KOPT-K1 (cell line): ENCODE results near the gene DEFB124.
"Not testable (repeated sequence)": the region's sequence is repeated elsewhere in the genome, so short reads cannot be mapped to it uniquely, and the experiment has no call there.

Source experiments
- H3K27ac ChIP-seq: fragments of 200-600 bp; sonication (generic); 2 replicates; pipeline ENCODE4 v1.5.1; 2016; ENCODE audit warnings: antibody characterized with exemption, mild to moderate bottlenecking, low read depth, low read length; ENCODE audit not compliant: poor library complexity, severe bottlenecking
- H3K36me3 ChIP-seq: fragments of 200-600 bp; sonication (generic); 2 replicates; pipeline ENCODE4 v1.5.1; 2017; ENCODE audit warnings: antibody characterized with exemption, mild to moderate bottlenecking, low read length, moderate library complexity; ENCODE audit not compliant: insufficient read depth
- H3K9me3 ChIP-seq: fragments of 200-600 bp; sonication (generic); 2 replicates; pipeline ENCODE4 v1.5.1; 2017; ENCODE audit warnings: antibody characterized with exemption, low read length, mild to moderate bottlenecking; ENCODE audit not compliant: insufficient read depth, poor library complexity, severe bottlenecking

DEFB124 gene

DNA sequence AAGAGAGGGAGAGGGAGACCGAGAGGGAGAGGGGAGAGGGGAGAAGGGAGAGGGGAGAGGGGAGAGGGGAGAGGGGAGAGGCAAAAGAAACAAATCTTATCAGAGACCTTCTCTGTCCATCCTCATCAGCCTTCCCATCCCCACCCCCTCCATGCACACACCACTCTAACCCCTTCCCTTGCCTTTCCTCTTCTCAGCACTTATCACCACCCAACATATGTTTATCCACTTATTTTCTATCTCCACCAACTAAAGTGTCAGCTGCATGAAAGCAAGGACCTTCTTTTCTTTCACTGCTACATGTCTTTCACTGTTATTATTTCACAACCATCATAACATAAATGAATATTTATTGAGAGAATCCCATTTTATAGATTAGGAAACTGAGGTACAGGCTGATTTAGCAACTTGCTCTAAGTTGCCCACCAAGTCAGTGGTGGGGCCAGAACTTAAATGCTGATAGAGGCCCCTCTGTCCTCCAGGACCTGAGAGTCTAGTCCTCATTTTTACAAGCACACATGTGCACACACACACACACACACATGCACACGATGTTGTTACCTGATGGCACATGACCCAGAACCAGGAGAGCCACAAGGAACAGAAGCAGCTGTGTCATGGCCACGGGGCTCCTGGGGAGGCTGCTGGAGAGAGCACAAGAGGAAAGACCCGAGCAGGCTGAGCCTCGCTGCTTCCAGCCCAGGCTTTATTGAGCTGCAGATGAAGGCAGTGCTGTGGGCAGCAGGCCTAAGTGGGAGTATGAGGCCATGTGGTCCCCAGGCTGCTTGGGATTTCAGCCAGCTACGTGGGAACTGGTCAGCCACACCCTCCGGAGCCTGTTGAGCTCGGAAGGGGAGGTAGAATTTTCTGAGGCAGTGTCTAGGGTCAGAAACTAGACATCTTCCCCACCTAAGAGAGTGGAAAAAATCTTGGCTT, 2.3 kb downstream of the DEFB124 start:
- no peak overlapping the region for H3K27ac ChIP-seq
- no peaks in the 10 kb centered on the region for H3K9me3 ChIP-seq
- no peaks in the 10 kb centered on the region for H3K36me3 ChIP-seq

DNA sequence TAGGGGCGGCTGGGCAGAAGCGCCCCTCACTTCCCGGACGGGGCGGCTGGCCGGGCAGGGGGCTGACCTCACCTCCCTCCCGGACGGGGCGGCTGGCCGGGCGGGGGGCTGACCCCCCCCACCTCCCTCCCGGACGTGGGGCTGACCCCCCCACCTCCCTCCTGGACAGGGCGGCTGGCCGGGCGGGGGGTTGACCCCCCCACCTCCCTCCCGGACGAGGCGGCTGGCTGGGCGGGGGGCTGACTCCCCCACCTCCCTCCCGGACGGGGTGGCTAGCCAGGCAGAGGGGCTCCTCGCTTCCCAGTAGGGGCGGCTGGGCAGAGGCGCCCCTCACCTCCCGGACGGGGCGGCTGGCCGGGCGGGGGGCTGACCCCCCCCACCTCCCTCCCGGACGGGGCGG, 4.0 kb downstream of the DEFB124 start:
- H3K27ac ChIP-seq, H3K36me3 ChIP-seq, H3K9me3 ChIP-seq: not testable (repeated sequence)

DNA sequence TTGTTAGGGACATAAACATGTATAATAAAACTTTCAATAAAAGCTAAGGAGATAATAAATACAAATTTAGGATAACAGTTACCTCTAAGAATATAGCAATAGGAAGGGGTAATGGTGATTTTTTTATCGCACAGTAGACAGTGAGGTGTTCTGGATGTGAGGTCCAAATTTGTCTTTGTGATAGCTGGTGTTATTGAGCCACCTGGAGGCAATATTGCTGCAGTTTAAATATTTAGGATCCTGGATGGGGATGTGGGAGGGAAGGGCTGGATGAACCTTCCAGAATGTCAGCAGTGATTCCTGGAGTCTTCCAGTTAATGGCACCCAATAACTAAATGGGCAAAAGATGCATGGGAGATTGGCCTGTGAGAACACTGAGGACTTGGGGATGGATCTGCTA, 20.6 kb downstream of the DEFB124 start:
- Histone ChIP-seq H3K36me3 (no peaks in the 10 kb centered on the region), H3K27ac (no peak overlapping the region), H3K9me3 (no peaks in the 10 kb centered on the region)

DNA sequence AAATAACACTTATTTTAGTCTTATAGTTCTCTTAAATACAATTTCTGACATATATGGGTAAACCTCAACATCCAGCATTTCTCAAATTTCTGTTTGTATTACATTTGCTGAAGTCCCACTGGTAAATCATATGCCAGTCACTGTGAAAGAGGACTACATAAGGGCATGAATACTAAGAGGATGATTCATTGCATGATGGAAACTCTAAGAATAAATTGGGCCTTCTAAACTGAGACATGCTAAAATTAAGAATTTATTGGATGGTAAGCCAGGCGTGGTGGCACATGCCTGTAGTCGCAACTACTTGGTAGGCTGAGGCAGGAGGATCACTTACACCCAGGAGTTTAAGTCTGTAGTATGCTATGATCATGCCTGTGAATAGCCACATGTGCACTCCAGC, 22.4 kb downstream of the DEFB124 start:
- H3K36me3 ChIP-seq = no peaks in the 10 kb centered on the region
- H3K9me3 ChIP-seq = no peaks in the 10 kb centered on the region
- no peak overlapping the region for H3K27ac ChIP-seq

DNA sequence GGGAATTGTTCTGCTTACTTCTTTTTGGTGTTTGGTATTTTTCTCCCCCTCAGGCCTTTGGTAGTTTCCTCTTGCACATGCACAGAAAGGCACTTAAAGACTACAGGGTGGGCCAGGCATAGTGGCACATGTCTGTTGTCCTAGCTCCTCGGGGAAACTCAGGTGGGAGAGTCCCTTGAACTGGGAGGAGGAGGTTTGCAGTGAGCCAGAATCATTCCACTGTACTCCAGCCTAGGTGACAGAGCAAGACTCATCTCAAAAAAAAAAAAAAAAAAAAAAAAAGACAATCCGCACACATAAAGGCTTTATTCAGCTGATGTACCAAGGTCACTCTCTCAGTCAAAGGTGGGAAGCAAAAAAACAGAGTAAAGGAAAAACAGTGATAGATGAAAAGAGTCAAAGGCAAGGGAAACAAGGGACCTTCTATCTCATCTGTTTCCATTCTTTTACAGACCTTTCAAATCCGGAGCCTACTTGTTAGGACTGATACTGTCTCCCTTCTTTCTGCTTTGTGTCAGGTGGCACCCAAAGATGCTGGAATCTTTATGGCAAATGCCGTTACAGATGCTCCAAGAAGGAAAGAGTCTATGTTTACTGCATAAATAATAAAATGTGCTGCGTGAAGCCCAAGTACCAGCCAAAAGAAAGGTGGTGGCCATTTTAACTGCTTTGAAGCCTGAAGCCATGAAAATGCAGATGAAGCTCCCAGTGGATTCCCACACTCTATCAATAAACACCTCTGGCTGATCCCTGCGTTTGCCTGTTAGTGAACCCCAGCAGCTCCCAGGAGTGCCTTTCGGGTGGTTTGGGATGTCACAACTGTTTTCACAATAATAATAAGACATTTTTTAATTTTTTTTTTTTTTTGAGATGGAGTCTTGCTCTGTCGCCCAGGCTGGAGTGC, 25.2 kb downstream of the DEFB124 start:
- Histone ChIP-seq H3K36me3 (no peaks in the 10 kb centered on the region), H3K27ac (no peak overlapping the region), H3K9me3 (no peaks in the 10 kb centered on the region)

DNA sequence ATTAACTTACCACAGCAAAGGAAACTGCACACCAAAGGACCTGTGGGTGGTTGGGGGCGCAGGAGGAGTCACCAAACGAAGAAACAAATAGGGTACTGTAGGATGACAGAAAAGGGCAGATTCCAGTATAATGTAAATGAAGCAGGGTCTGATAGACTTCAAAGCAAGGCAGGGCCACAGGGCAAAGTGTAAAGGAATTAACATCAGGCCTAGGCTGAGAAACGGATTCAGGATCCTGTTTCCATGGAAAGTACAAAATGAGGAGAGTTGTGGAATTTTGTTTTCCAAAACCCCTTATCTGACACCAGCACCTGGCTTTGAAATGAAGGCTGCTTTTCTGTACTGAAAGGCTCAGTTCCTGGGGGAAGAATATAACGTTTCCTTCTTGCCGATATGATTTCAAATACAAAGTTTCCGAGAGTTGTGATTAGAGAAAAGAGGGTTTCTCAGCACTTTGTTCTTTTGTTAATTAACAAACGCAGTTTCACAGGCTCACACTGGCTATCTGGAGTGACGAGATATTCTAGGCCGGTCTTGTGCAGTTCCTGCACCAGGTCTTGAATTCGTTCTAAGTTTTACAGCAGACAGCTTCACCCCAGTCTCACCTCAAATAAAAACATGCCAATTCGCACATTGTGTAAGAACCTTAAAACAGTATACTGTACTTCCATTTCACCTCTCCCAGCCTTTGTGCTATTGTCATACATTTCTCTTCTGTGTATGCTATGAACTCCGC, 28.7 kb downstream of the DEFB124 start:
- Histone ChIP-seq H3K9me3 (no peaks in the 10 kb centered on the region), H3K27ac (no peak overlapping the region), H3K36me3 (no peaks in the 10 kb centered on the region)

DNA sequence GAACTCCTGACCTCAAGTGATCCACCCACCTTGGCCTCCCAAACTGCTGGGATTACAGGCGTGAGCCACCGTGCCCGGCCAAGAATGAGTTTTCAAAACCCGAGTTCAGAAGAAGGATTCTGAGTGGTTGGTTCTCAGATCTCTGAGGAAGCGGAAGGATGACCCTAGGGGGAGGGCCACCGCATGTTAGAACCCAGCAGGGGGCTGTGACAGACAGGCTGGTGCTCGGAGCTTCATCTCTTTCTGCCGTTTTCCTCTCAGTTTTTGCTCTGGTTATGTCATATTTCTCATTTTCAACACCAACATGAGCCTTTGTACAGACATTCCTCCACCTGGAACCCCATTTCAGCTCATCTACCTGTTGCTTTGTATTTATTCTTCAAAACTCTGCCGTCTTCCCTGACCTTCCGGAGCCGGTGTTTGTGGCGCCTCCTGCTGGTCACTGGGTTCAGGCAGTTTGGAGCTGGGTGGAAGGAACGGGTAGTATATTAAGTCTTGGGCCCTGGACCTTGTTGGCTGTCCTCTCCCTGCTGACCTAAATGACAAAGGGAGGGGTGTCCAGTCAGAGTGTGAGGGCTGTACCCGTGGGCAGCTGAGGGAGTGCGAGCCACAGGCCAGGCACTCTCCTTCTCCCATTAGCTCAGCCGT, 34.8 kb downstream of the DEFB124 start, which contains the start of gene DEFB123:
Gene DEFB123, plus strand, starts transcription at position 621 of the 648 bp plus-strand sequence. CDS start 67 bp downstream, outside the sequence.
- Histone ChIP-seq H3K9me3 (no peaks in the 10 kb centered on the region), H3K36me3 (no peaks in the 10 kb centered on the region), H3K27ac (no peak within 1 kb of the TSS)

DNA sequence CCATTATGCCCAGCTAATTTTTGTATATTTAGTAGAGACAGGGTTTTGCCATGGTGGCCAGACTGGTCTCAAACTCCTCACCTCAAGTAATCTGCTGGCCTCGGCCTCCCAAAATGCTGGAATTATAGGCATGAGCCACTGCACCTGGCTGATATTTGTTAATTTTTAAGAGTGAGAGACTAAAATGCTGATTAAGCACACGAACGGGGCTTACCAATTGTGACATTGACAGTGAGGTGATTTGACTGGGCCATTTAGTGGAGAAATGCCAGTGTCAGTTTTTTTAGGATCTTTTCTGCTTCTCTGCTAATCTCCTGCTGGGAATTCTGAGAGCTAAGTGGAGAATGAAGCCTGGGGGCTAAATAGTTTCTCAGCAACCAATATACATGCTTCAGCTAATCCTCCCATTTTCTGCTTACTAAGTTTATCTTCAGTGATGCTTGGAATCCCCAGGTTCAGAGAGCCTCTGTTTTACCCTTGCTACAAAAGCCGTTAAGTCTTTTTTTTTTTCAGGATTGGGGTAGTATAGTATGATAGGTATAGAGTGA, 44.3 kb downstream of the DEFB124 start:
- no peaks in the 10 kb centered on the region for H3K9me3 ChIP-seq
- H3K36me3 ChIP-seq = no peaks in the 10 kb centered on the region
- H3K27ac ChIP-seq = no peak overlapping the region

DNA sequence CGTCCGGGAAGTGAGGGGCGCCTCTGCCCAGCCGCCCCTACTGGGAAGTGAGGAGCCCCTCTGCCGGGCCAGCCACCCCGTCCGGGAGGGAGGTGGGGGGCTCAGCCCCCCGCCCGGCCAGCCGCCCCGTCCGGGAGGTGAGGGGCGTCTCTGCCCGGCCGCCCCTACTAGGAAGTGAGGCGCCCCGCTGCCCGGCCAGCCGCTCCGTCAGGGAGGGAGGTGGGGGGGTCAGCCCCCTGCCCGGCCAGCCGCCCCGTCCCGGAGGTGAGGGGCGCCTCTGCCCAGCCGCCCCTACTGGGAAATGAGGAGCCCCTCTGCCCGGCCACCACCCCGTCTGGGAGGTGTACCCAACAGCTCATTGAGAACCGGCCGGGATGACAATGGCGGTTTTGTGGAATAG, 47.4 kb downstream of the DEFB124 start:
- not testable (repeated sequence) for H3K36me3 ChIP-seq, H3K27ac ChIP-seq, H3K9me3 ChIP-seq

DNA sequence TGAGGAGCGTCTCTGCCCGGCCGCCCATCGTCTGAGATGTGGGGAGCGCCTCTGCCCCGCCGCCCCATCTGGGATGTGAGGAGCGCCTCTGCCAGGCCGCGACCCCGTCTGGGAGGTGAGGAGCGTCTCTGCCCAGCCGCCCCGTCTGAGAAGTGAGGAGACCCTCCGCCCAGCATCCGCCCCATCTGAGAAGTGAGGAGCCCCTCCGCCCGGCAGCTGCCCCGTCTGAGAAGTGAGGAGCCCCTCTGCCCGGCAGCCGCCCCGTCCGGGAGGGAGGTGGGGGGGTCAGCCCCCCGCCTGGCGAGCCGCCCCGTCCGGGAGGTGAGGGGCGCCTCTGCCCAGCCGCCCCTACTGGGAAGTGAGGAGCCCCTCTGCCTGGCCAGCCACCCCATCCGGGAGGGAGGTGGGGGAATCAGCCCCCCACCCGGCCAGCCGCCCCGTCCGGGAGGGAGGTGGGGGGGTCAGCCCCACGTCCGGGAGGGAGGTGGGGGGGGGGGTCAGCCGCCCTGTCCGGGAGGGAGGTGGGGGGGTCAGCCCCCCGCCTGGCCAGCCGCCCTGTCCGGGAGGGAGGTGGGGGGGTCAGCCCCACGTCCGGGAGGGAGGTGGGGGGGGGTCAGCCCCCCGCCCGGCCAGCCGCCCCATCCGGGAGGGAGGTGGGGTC, 47.9 kb downstream of the DEFB124 start:
- not testable (repeated sequence) for H3K9me3 ChIP-seq, H3K36me3 ChIP-seq, H3K27ac ChIP-seq

DNA sequence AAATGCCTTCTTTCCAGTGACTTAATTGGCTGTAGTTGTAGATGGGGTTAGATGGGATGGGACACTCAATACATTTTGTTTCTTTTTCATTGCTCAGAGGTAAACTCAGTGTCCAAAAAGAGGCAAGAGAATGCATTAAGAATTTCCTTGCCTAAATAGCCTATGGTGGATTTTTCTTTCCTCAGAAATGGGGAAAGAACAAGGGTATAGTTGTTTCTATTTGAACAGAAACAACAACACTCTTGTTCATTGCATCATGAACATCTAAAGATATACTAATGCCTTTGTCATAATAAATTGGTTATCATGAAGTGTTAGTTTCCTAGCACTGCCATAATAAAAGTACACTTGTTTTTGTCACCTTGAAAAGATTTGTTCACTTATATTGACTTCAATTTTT, 49.1 kb downstream of the DEFB124 start:
- no peaks in the 10 kb centered on the region for H3K36me3 ChIP-seq
- H3K9me3 ChIP-seq = no peaks in the 10 kb centered on the region

DNA sequence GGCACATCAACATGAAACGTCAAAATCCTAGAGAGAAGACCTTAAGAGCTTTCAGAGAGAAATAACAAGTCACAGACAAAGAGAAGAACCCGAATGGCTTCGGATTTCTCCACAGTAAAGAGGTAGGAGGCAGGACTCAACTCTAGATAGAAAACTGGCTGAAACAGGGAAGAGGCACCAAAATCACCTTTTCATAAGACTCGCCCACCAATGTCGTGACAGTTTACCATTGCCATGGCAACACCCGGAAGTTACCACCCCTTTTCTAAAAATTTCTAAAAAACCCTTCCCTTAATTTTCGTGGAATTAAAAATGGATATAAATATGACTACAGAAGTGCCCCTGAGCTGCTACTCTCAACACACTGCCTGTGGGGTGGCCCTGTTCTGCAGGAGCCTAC, 56.6 kb downstream of the DEFB124 start:
- Histone ChIP-seq H3K36me3 (no peaks in the 10 kb centered on the region), H3K27ac (no peak overlapping the region), H3K9me3 (no peaks in the 10 kb centered on the region)

More for the DNA sequence above, 49.1 kb downstream of the DEFB124 start:
- H3K27ac ChIP-seq = no peak overlapping the region

DNA sequence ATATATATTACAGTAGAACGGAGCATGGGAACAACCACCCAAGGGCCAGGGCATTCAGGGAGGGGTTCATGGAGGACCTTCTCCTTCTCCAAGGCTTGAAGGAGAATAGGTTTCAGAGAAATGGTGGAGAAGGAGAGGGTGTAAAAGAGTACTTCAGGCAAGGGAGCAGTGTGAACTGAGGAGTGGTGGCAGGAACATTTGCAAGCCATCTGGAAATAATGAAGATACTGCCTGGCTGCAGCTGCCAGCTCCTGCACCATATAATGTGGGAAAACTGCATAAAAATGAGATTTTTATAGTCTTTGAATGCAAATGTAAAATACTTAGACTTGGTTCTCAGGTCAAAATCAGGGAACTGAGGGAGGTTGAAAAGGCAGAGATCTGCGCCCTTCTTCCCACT, 59.3 kb downstream of the DEFB124 start:
- no peaks in the 10 kb centered on the region for H3K36me3 ChIP-seq
- no peaks in the 10 kb centered on the region for H3K9me3 ChIP-seq
- H3K27ac ChIP-seq = no peak overlapping the region
